NCI-H446 treated with DMSO at 0.1 percent for 48 hours (cell line): ENCODE results near the gene UNC5A.

ENCODE experiments used
- DNase-seq: peaks from one replicate; lab custom pipeline; 2025; lab: John Stamatoyannopoulos, UW

UNC5A gene

DNA sequence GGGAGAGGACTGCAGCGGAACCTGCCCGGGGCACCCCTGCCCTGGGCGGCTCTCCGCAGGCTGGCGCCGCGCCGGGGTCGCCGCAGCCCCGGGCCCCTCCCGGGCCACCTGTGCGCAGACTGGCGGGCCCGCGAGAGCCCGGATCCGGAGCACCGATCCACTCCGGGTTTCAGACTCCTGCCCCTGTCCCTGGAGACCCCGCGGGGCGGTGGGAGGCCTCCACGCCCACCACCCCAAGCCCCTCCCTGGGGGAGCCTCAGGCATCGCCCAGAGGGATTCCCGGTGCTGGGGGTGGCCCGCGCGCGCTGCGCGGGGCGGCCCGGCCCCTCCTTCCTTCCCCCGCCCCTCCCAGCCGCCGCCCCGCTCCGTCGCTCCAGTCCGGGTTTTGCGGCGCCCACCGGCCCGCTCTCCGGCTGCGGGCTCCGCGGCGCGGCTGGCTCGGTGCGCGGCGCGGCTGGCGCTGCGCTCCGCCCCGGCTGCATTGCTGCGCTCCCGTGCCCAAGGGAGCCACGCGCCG is at the start of gene UNC5A:
Gene UNC5A, plus strand, starts transcription at position 479 of the 517 bp plus-strand sequence. CDS start 192 bp downstream, outside the sequence.
- peak; percentile 43 for DNase-seq

DNA sequence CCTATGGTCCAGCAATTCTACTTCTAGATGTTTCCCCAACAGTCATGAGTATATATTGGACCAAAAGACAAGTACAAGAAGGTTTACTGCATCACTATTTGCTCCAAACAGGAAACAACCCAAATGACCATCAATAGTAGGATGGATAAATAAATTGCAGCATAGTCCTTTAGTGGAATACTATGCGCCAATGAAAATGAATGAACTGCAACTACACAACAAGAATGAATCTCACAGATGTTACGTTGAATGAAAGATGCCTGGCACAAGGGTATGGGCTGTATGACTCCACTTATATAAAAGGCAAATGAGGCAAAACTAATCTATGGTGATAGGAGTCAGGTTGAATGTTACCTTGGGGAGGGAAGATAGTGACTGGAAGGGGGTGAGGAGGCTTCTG is 48.6 kb upstream of the UNC5A start:
- no peak for DNase-seq

- DNase-seq: no peak
Measured at GRCh38 chr5:176762489-176762888, 47.9 kb upstream of the UNC5A start.

GRCh38 chr5:176765687-176766086 is 44.7 kb upstream of the UNC5A start:
- no peak for DNase-seq

GRCh38 chr5:176768174-176768970 is 42.0 kb upstream of the UNC5A start:
- no peak for DNase-seq

GRCh38 chr5:176769911-176770310 is 40.4 kb upstream of the UNC5A start:
- DNase-seq: no peak

DNA sequence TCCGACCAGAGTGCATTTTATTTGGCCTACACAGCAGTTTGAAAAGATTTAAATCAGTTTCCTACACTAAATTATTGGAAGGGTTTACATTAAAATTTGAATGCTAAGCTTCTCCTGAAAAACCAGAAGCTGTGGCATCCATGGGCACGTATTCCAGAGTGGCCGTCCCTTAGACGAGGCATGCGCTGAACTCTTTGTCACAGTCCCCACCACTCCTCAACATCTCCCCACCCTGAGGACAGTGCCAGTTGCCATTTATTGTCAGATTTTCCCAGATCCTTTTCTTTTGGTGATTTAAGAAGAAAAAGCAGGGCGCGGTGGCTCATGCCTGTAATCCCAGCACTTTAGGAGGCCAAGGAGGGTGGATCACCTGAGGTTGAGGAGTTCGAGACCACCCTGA is 39.9 kb upstream of the UNC5A start:
- no peak for DNase-seq

DNA sequence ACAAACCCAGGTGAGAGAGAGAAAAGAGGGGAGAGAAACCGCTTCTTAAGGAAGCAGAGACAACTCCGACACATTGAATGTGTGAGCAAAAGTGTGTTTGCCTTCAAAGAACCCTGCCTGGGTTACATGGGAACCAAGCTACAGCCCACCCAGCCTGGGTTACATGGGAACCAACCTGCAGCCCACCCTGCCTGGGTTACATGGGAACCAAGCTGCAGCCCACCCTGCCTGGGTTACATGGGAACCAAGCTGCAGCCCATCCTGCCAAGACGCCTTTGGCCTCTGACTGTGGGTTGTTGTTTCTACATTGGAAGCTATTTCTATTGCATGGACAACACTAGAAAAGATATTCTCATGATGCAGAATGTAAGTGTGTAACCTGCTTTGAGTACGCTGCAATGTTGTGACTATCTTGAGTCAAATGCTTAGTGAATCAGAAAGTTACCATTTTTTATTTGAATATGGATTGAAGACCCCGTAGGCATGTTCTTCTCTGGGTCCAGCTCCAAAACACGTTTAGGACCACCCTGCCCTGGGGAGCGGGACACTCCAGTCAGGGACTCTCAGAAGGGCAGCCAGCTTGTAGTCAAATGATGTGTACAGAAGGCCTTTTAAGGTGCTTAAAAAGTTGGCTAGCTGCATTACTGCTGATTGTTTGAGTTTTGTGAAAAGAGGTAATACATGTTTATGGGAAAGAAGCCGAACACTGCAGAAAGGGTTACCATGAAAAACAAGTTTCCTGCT is 39.1 kb upstream of the UNC5A start:
- DNase-seq: no peak

- DNase-seq: no peak
Measured at GRCh38 chr5:176772271-176773210, 37.8 kb upstream of the UNC5A start.

- no peak for DNase-seq
Measured at GRCh38 chr5:176773408-176774035, 36.8 kb upstream of the UNC5A start.

DNA sequence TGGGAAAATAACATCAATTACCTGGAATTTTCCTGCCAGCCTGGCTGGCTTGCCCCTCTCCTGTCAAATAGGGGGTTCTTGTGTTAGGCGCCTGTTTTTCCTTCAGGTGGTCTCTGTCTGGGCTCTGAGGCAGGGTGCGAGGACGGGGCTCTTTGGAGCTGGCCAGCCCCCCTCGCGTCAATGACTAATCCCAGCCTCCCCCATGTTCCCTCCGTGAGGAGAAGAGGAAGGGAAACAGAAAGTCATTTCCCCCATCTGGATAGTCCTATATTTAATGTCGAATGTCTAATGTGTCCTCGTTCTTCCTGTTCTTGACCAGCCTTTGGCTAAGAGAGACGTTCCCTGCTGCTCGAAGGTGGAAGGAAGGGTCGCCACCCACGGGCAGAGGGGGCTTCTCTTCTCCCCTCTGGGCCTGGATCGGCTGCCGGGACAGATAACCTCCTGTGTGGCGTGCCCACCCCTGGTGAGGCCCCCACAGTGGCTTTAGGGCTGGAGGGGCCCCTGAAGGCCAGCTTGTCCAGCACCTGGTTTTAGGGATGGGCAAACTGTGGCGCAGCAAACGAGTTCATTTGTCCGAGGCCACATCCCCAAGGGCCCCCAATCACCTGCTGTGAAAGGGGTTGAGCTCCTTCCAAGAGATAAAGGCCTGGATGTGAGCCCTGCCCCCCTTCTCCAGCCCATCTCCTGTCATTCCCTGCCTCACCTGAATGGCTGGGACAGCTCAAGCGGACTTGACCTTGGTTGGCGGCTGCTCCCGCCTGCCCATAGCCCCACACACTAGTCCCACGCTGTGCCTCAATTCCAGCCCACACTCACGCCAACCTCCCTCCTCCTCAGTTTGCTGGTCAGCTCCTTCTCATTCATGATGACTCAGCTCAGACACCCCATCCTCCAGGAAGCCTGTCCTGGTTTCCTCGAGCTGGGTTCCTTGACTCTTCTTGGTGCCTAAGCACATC is 35.9 kb upstream of the UNC5A start:
- DNase-seq: no peak

DNA sequence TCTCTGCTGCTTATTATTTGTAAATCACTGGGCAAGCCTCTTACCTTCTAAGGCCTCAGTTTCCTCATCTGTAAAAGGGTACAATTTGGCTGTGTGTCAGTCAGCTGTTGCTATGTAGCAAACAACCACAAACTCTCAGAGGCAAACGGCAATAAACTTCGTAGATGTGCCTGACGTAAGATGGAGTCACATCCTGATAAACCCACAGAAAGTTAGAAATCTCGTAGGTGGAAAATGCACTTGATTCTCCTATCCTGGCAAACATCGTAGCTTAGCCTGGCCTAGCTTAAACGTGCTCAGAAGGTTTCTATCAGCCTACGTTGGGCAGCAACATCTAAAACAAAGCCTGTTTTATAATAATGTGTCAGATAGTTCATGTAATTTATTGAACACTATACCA is 35.0 kb upstream of the UNC5A start:
- no peak for DNase-seq

GRCh38 chr5:176776141-176776865 is 34.1 kb upstream of the UNC5A start:
- DNase-seq: no peak

- DNase-seq: no peak
Measured at GRCh38 chr5:176776916-176777315, 33.4 kb upstream of the UNC5A start.

DNA sequence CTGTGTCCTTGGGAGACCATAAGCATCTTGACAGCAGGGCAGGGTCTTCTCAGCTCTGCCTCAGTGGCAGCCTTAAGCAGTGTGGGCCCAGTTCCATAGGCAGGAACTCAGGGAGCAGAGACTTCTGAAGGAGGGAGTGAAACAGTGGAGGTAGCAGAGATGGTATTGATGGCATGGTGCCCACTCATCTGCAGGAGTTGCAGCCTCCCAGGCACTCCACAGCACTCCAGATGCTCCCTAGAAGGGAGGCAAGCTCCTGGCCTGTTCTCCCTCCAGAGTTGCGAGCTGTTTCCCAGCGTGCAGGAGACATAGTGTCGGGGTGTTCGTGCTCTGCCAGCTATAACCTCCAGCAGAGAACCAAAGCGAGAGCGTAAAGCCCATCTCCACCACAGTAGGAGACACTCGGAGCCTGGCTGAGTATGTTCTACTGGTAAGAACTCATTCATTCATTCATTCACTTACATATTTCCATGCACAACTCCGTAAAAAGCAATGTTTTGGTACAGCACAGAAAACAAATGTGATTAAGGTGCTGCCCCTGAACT is 31.4 kb upstream of the UNC5A start:
- DNase-seq: no peak

GRCh38 chr5:176779537-176779936 is 30.8 kb upstream of the UNC5A start:
- no peak for DNase-seq

GRCh38 chr5:176780176-176781053 is 29.9 kb upstream of the UNC5A start:
- DNase-seq: no peak

DNA sequence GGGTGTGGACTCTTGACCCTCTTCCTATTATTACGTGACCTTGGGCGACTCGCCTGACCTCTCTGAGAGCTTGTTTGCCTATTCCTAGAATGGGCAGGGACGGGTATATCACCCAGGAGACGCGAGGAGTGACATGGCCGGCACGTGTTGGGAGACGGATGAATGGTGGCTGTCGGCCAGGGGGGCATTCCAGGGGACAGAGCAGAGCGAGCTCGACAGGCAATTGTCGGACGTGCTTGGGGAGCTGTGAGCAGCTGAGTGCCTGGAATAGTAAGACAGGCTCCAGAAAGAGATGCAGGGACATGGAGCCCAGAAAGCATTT is 29.3 kb upstream of the UNC5A start:
- no peak for DNase-seq
